ENCODE measurements around the gene VTI1A. TPM values are rescaled to one million over a fixed set of nuclear protein-coding genes. Genes with fewer than 3 reads are reported as not detected.

Gene VTI1A
- total RNA-seq, 2 donors from 2014 or later, result 35.2 to 46.9 TPM

GRCh38 chr10:112811741-112812551, 364.9 kb downstream of the VTI1A start:
- ATAC-seq (replicated peaks), result no peak
- H3K27me3 Mint-ChIP-seq, result no peaks in the 10 kb centered on the region
- H3K4me3 Mint-ChIP-seq, result no peak overlapping the region
- no peaks in the 10 kb centered on the region for H3K9me3 Mint-ChIP-seq
- no peak overlapping the region for H3K27ac Mint-ChIP-seq
- H3K36me3 Mint-ChIP-seq (ENCODE audit: low read depth), result peaks cover 19% of the 10 kb centered on the region
- peaks cover 7% of the 10 kb centered on the region for H3K4me1 Mint-ChIP-seq

DNA sequence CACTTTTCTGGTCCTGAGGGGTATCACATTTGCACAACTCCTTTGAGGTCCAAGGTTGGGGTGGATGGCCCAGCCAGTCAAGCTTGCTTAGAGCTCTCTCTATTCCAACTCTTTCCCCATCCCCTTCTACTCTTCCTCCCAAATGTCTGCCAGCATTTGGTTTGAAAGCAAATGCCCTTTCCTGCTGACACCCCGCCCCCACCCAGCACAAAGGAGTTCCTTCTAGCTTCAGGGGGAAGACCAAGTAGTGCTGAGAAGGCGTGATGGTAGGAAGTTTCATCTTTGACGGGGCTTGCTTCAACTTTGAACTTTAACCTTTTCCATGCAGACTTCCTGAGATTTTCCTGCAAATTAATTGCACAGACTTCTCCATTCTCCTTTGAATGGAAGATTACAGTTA, 365.6 kb downstream of the VTI1A start:
- no peaks in the 10 kb centered on the region for H3K27me3 Mint-ChIP-seq
- no peak for ATAC-seq (replicated peaks)
- H3K4me3 Mint-ChIP-seq, result no peak overlapping the region

GRCh38 chr10:112813866-112814591, 367.0 kb downstream of the VTI1A start:
- H3K36me3 Mint-ChIP-seq (ENCODE audit: low read depth), result peaks cover 21% of the 10 kb centered on the region
- H3K27ac Mint-ChIP-seq, result peak overlapping the region; percentile 41
- peak; percentile 35 for ATAC-seq (replicated peaks)
- no peaks in the 10 kb centered on the region for H3K27me3 Mint-ChIP-seq
- H3K4me3 Mint-ChIP-seq, result no peak overlapping the region
- H3K9me3 Mint-ChIP-seq, result no peaks in the 10 kb centered on the region
- H3K4me1 Mint-ChIP-seq, result peaks cover 7% of the 10 kb centered on the region

More for the DNA sequence above, 365.6 kb downstream of the VTI1A start:
- Mint-ChIP-seq H3K36me3 (ENCODE audit: low read depth) (peaks cover 21% of the 10 kb centered on the region), H3K27ac (no peak overlapping the region), H3K4me1 (peaks cover 7% of the 10 kb centered on the region), H3K9me3 (no peaks in the 10 kb centered on the region)

GRCh38 chr10:112815269-112816032, 368.4 kb downstream of the VTI1A start:
- H3K27ac Mint-ChIP-seq, result no peak overlapping the region
- no peak overlapping the region for H3K4me3 Mint-ChIP-seq
- no peaks in the 10 kb centered on the region for H3K27me3 Mint-ChIP-seq
- H3K36me3 Mint-ChIP-seq (ENCODE audit: low read depth), result peaks cover 21% of the 10 kb centered on the region
- no peaks in the 10 kb centered on the region for H3K9me3 Mint-ChIP-seq
- peaks cover 7% of the 10 kb centered on the region for H3K4me1 Mint-ChIP-seq
- peak; percentile 29 for ATAC-seq (replicated peaks)

DNA sequence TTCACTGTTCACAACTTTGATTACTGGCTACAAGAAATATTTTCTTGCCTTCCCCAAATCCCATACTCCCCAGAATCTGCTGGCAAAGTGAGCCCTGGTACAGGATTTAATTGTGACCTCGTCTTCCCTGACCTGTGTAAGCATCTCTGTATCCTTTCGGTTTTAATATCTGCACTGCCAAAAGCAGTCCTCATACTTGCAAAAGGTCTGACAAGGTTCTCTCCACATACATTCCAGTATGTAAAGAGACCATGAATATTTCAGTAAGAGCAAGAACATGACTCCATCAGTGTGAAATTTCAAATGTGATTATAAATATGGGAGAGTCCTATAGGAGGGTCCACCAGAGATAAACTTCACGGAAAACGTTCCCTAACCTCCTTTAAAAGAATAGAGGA, 369.0 kb downstream of the VTI1A start:
- Mint-ChIP-seq H3K27me3 (no peaks in the 10 kb centered on the region), H3K9me3 (no peaks in the 10 kb centered on the region), H3K27ac (no peak overlapping the region), H3K4me3 (no peak overlapping the region), H3K4me1 (peaks cover 7% of the 10 kb centered on the region), H3K36me3 (ENCODE audit: low read depth) (peaks cover 21% of the 10 kb centered on the region)
- no peak for ATAC-seq (replicated peaks)

DNA sequence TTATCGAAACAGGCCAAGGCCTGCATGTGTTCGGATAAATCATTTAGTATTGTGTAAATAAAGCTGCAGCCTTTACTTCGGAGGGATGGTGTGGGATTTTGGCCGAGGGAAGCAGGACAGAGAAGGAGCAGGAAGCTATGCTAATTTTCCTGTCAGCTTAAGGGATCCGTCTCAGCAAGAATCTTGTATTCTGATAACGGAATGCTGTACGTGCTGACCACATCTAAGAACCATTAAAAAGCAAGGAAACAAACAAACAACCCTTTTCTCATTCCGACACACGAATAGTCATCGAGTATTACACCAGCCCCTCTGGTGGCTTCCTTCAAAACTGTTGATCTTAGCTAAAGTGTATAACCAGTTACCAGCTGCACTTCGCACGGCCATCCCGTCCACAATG, 369.9 kb downstream of the VTI1A start:
- H3K9me3 Mint-ChIP-seq, result no peaks in the 10 kb centered on the region
- peaks cover 7% of the 10 kb centered on the region for H3K4me1 Mint-ChIP-seq
- H3K36me3 Mint-ChIP-seq (ENCODE audit: low read depth), result peaks cover 21% of the 10 kb centered on the region
- no peak overlapping the region for H3K27ac Mint-ChIP-seq
- no peak for ATAC-seq (replicated peaks)
- no peak overlapping the region for H3K4me3 Mint-ChIP-seq
- no peaks in the 10 kb centered on the region for H3K27me3 Mint-ChIP-seq

- ATAC-seq (replicated peaks), result no peak
- no peak overlapping the region for H3K4me3 Mint-ChIP-seq
- peaks cover 7% of the 10 kb centered on the region for H3K4me1 Mint-ChIP-seq
- no peaks in the 10 kb centered on the region for H3K9me3 Mint-ChIP-seq
- H3K36me3 Mint-ChIP-seq (ENCODE audit: low read depth), result peaks cover 21% of the 10 kb centered on the region
- H3K27me3 Mint-ChIP-seq, result no peaks in the 10 kb centered on the region
- H3K27ac Mint-ChIP-seq, result no peak overlapping the region
These were observed 371.2 kb downstream of the VTI1A start for GRCh38 chr10:112817981-112818777.

- no peak overlapping the region for H3K27ac Mint-ChIP-seq
- H3K4me3 Mint-ChIP-seq, result no peak overlapping the region
- no peaks in the 10 kb centered on the region for H3K4me1 Mint-ChIP-seq
- H3K9me3 Mint-ChIP-seq, result no peaks in the 10 kb centered on the region
- peaks cover 21% of the 10 kb centered on the region for H3K36me3 Mint-ChIP-seq (ENCODE audit: low read depth)
- H3K27me3 Mint-ChIP-seq, result no peaks in the 10 kb centered on the region
- ATAC-seq (replicated peaks), result no peak
These were observed 372.2 kb downstream of the VTI1A start for GRCh38 chr10:112819231-112819630.

- H3K4me3 Mint-ChIP-seq, result no peak overlapping the region
- ATAC-seq (replicated peaks), result no peak
- no peaks in the 10 kb centered on the region for H3K27me3 Mint-ChIP-seq
- no peak overlapping the region for H3K27ac Mint-ChIP-seq
- H3K4me1 Mint-ChIP-seq, result no peaks in the 10 kb centered on the region
- H3K9me3 Mint-ChIP-seq, result no peaks in the 10 kb centered on the region
- H3K36me3 Mint-ChIP-seq (ENCODE audit: low read depth), result peaks cover 19% of the 10 kb centered on the region
These were observed 373.3 kb downstream of the VTI1A start for GRCh38 chr10:112820320-112820719.

GRCh38 chr10:112821038-112821437, 374.0 kb downstream of the VTI1A start:
- Mint-ChIP-seq H3K27me3 (no peaks in the 10 kb centered on the region), H3K4me3 (no peak overlapping the region), H3K9me3 (no peaks in the 10 kb centered on the region), H3K4me1 (no peaks in the 10 kb centered on the region), H3K36me3 (ENCODE audit: low read depth) (peaks cover 11% of the 10 kb centered on the region), H3K27ac (no peak overlapping the region)
- ATAC-seq (replicated peaks), result no peak

DNA sequence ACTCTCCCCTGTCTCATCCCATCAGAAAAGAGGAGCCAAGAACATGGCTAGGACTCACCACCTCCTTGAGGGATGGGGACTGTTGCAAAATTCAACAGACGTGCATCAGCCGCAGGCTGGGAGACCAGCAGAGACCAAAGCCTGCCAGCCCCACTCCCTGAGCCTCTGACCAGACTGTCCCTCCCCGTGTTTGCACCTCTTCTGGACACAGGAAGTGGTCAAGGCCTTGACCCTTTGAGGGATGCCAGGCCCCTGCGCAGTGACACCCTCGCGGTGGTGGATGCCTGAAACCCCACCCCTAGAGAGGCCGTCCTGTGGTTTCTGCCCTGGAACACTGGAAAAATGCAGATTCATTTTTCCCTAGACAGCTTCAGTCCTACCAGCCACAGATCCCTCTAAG, 374.6 kb downstream of the VTI1A start:
- Mint-ChIP-seq H3K4me1 (no peaks in the 10 kb centered on the region), H3K27ac (no peak overlapping the region), H3K36me3 (ENCODE audit: low read depth) (peaks cover 5% of the 10 kb centered on the region), H3K4me3 (no peak overlapping the region), H3K9me3 (no peaks in the 10 kb centered on the region), H3K27me3 (no peaks in the 10 kb centered on the region)
- no peak for ATAC-seq (replicated peaks)

GRCh38 chr10:112823007-112823406, 376.0 kb downstream of the VTI1A start:
- no peaks in the 10 kb centered on the region for H3K9me3 Mint-ChIP-seq
- H3K27ac Mint-ChIP-seq, result no peak overlapping the region
- H3K27me3 Mint-ChIP-seq, result no peaks in the 10 kb centered on the region
- H3K36me3 Mint-ChIP-seq (ENCODE audit: low read depth), result no peaks in the 10 kb centered on the region
- H3K4me1 Mint-ChIP-seq, result no peaks in the 10 kb centered on the region
- H3K4me3 Mint-ChIP-seq, result no peak overlapping the region
- ATAC-seq (replicated peaks), result no peak

GRCh38 chr10:112823604-112824003, 376.6 kb downstream of the VTI1A start:
- no peak overlapping the region for H3K27ac Mint-ChIP-seq
- no peak for ATAC-seq (replicated peaks)
- no peaks in the 10 kb centered on the region for H3K27me3 Mint-ChIP-seq
- no peak overlapping the region for H3K4me3 Mint-ChIP-seq
- no peaks in the 10 kb centered on the region for H3K4me1 Mint-ChIP-seq
- H3K36me3 Mint-ChIP-seq (ENCODE audit: low read depth), result no peaks in the 10 kb centered on the region
- H3K9me3 Mint-ChIP-seq, result no peaks in the 10 kb centered on the region

All from activated T-helper 17 cell treated with anti-CD3 and anti-CD28 coated beads, Interleukin-2, amount 50 U/mL, for 72 hours (primary cell).